ENCODE measurements around the gene AGPAT4.
A peak's percentile ranks its signal among the peaks of the same experiment; 100 is the strongest.

The AGPAT4 gene

GRCh38 chr6:161128680-161129196 lies 145.1 kb downstream of the AGPAT4 start:
- H4K8ac ChIP-seq (ENCODE audit: low read depth, low read length): no peak overlapping the region
- no CpG with 5 or more reads among the region's 12 CpGs for whole genome bisulfite sequencing (ENCODE audit: extremely low coverage, insufficient coverage, insufficient read length)

GRCh38 chr6:161128230-161128629 lies 145.6 kb downstream of the AGPAT4 start:
- Histone ChIP-seq H3K18ac (ENCODE audit: low read length) (no peak overlapping the region), H4K91ac (ENCODE audit: low read depth, low read length) (no peak overlapping the region)
- no CpG with 5 or more reads among the region's 2 CpGs for whole genome bisulfite sequencing (ENCODE audit: extremely low coverage, insufficient coverage, insufficient read length)

More at GRCh38 chr6:161128680-161129196, 145.1 kb downstream of the AGPAT4 start:
- Histone ChIP-seq H3K4me3 (ENCODE audit: low read depth, low read length) (no peak overlapping the region), H3K79me1 (ENCODE audit: low read length) (peaks cover 3% of the 10 kb centered on the region), H3K4me1 (ENCODE audit: control insufficient read depth in 1 of 2, insufficient read depth in 2 of 2, low read length in 2 of 2) (peaks cover 8 to 9% of the 10 kb centered on the region in 2 experiments), H3K36me3 (ENCODE audit: control insufficient read depth in 1 of 2, insufficient read depth in 2 of 2, low read length in 2 of 2) (peaks cover 12 to 17% of the 10 kb centered on the region in 2 experiments), H2AFZ (ENCODE audit: insufficient read depth, low read length, poor library complexity) (no peak overlapping the region), H3K79me2 (ENCODE audit: control insufficient read depth, insufficient read depth, low read length, poor library complexity) (no peaks in the 10 kb centered on the region), H2AK5ac (ENCODE audit: low read length) (no peak overlapping the region), H2BK5ac (ENCODE audit: low read depth, low read length, poor library complexity) (no peak overlapping the region), H3K18ac (ENCODE audit: low read length) (no peak overlapping the region), H3K4me2 (ENCODE audit: low read length) (no peak overlapping the region), H3K23ac (ENCODE audit: low read length) (no peak overlapping the region), H4K12ac (ENCODE audit: low read depth, low read length) (no peak overlapping the region), H3K14ac (ENCODE audit: low read length) (no peak overlapping the region), H2BK12ac (ENCODE audit: low read length) (no peak overlapping the region), H3K9ac (ENCODE audit: low read length) (no peak overlapping the region), H4K91ac (ENCODE audit: low read depth, low read length) (no peak overlapping the region), H3K27me3 (ENCODE audit: insufficient read depth, low read length) (no peaks in the 10 kb centered on the region), H3K27ac (ENCODE audit: low read depth, low read length) (no peak overlapping the region), H3K9me3 (ENCODE audit: insufficient read depth, low read depth, low read length) (peaks cover 7% of the 10 kb centered on the region), H3K4ac (ENCODE audit: low read depth, low read length) (no peak overlapping the region), H2BK120ac (ENCODE audit: insufficient read depth, low read length, poor library complexity) (no peak overlapping the region)
- peak in 1 of 2 donors; percentile 18 for DNase-seq

GRCh38 chr6:161127071-161127740 lies 146.7 kb downstream of the AGPAT4 start:
- H3K9me3 ChIP-seq (ENCODE audit: insufficient read depth, low read depth, low read length): peaks cover 7% of the 10 kb centered on the region
- no peak overlapping the region for H2BK12ac ChIP-seq (ENCODE audit: low read length)
- WGBS (ENCODE audit: extremely low coverage, insufficient coverage, insufficient read length): no CpG with 5 or more reads among the region's 7 CpGs
- no peak overlapping the region for H2AFZ ChIP-seq (ENCODE audit: insufficient read depth, low read length, poor library complexity)
- peaks cover 3% of the 10 kb centered on the region for H3K79me1 ChIP-seq (ENCODE audit: low read length)
- peak in 1 of 2 donors; percentile 50 for DNase-seq
- H3K9ac ChIP-seq (ENCODE audit: low read length): no peak overlapping the region
- H3K14ac ChIP-seq (ENCODE audit: low read length): no peak overlapping the region
- no peaks in the 10 kb centered on the region for H3K79me2 ChIP-seq (ENCODE audit: control insufficient read depth, insufficient read depth, low read length, poor library complexity)
- no peak overlapping the region for H4K12ac ChIP-seq (ENCODE audit: low read depth, low read length)
- H2AK5ac ChIP-seq (ENCODE audit: low read length): no peak overlapping the region
- H3K4ac ChIP-seq (ENCODE audit: low read depth, low read length): no peak overlapping the region
- peak overlapping the region; percentile 9 for H2BK120ac ChIP-seq (ENCODE audit: insufficient read depth, low read length, poor library complexity)
- peak overlapping the region; percentile 34 for H2BK5ac ChIP-seq (ENCODE audit: low read depth, low read length, poor library complexity)
- H3K27ac ChIP-seq (ENCODE audit: low read depth, low read length): peak overlapping the region; percentile 54
- H3K4me1 ChIP-seq (ENCODE audit: control insufficient read depth in 1 of 2, insufficient read depth in 2 of 2, low read length in 2 of 2): peaks cover 8 to 9% of the 10 kb centered on the region in 2 experiments
- H3K4me3 ChIP-seq (ENCODE audit: low read depth, low read length): no peak overlapping the region
- H3K27me3 ChIP-seq (ENCODE audit: insufficient read depth, low read length): no peaks in the 10 kb centered on the region
- H3K23ac ChIP-seq (ENCODE audit: low read length): no peak overlapping the region
- peaks cover 7 to 9% of the 10 kb centered on the region in 2 experiments for H3K36me3 ChIP-seq (ENCODE audit: control insufficient read depth in 1 of 2, insufficient read depth in 2 of 2, low read length in 2 of 2)
- no peak overlapping the region for H4K8ac ChIP-seq (ENCODE audit: low read depth, low read length)
- peak overlapping the region; percentile 50 for H4K91ac ChIP-seq (ENCODE audit: low read depth, low read length)
- H3K18ac ChIP-seq (ENCODE audit: low read length): peak overlapping the region; percentile 56
- H3K4me2 ChIP-seq (ENCODE audit: low read length): no peak overlapping the region

More at GRCh38 chr6:161128230-161128629, 145.6 kb downstream of the AGPAT4 start:
- H3K27me3 ChIP-seq (ENCODE audit: insufficient read depth, low read length): no peaks in the 10 kb centered on the region
- H4K12ac ChIP-seq (ENCODE audit: low read depth, low read length): no peak overlapping the region
- no peak overlapping the region for H3K4me2 ChIP-seq (ENCODE audit: low read length)
- H2BK5ac ChIP-seq (ENCODE audit: low read depth, low read length, poor library complexity): no peak overlapping the region
- no peak overlapping the region for H3K4ac ChIP-seq (ENCODE audit: low read depth, low read length)
- peaks cover 7% of the 10 kb centered on the region for H3K9me3 ChIP-seq (ENCODE audit: insufficient read depth, low read depth, low read length)
- H3K4me3 ChIP-seq (ENCODE audit: low read depth, low read length): no peak overlapping the region
- peaks cover 12 to 13% of the 10 kb centered on the region in 2 experiments for H3K36me3 ChIP-seq (ENCODE audit: control insufficient read depth in 1 of 2, insufficient read depth in 2 of 2, low read length in 2 of 2)
- no peak overlapping the region for H2AFZ ChIP-seq (ENCODE audit: insufficient read depth, low read length, poor library complexity)
- H4K8ac ChIP-seq (ENCODE audit: low read depth, low read length): no peak overlapping the region
- no peaks in the 10 kb centered on the region for H3K79me2 ChIP-seq (ENCODE audit: control insufficient read depth, insufficient read depth, low read length, poor library complexity)
- peaks cover 3% of the 10 kb centered on the region for H3K79me1 ChIP-seq (ENCODE audit: low read length)
- H3K14ac ChIP-seq (ENCODE audit: low read length): no peak overlapping the region
- H3K9ac ChIP-seq (ENCODE audit: low read length): no peak overlapping the region
- no peak overlapping the region for H2BK12ac ChIP-seq (ENCODE audit: low read length)
- no peak overlapping the region for H2BK120ac ChIP-seq (ENCODE audit: insufficient read depth, low read length, poor library complexity)
- DNase-seq: no peak
- H3K23ac ChIP-seq (ENCODE audit: low read length): no peak overlapping the region
- peaks cover 8 to 9% of the 10 kb centered on the region in 2 experiments for H3K4me1 ChIP-seq (ENCODE audit: control insufficient read depth in 1 of 2, insufficient read depth in 2 of 2, low read length in 2 of 2)
- no peak overlapping the region for H3K27ac ChIP-seq (ENCODE audit: low read depth, low read length)
- H2AK5ac ChIP-seq (ENCODE audit: low read length): no peak overlapping the region

- Histone ChIP-seq H3K79me2 (ENCODE audit: control insufficient read depth, insufficient read depth, low read length, poor library complexity) (no peaks in the 10 kb centered on the region), H3K4me1 (ENCODE audit: control insufficient read depth in 1 of 2, insufficient read depth in 2 of 2, low read length in 2 of 2) (peaks cover 8% of the 10 kb centered on the region in 2 experiments), H3K27me3 (ENCODE audit: insufficient read depth, low read length) (no peaks in the 10 kb centered on the region), H3K14ac (ENCODE audit: low read length) (no peak overlapping the region), H2BK12ac (ENCODE audit: low read length) (no peak overlapping the region), H3K27ac (ENCODE audit: low read depth, low read length) (no peak overlapping the region), H4K12ac (ENCODE audit: low read depth, low read length) (no peak overlapping the region), H2AFZ (ENCODE audit: insufficient read depth, low read length, poor library complexity) (no peak overlapping the region), H3K18ac (ENCODE audit: low read length) (no peak overlapping the region), H3K36me3 (ENCODE audit: control insufficient read depth in 1 of 2, insufficient read depth in 2 of 2, low read length in 2 of 2) (peaks cover 6 to 7% of the 10 kb centered on the region in 2 experiments), H3K4ac (ENCODE audit: low read depth, low read length) (no peak overlapping the region), H2BK120ac (ENCODE audit: insufficient read depth, low read length, poor library complexity) (no peak overlapping the region), H4K8ac (ENCODE audit: low read depth, low read length) (no peak overlapping the region), H3K9me3 (ENCODE audit: insufficient read depth, low read depth, low read length) (peaks cover 9% of the 10 kb centered on the region), H2BK5ac (ENCODE audit: low read depth, low read length, poor library complexity) (no peak overlapping the region), H3K79me1 (ENCODE audit: low read length) (peaks cover 3% of the 10 kb centered on the region), H2AK5ac (ENCODE audit: low read length) (no peak overlapping the region), H3K4me2 (ENCODE audit: low read length) (no peak overlapping the region), H3K9ac (ENCODE audit: low read length) (no peak overlapping the region), H3K23ac (ENCODE audit: low read length) (no peak overlapping the region), H3K4me3 (ENCODE audit: low read depth, low read length) (no peak overlapping the region), H4K91ac (ENCODE audit: low read depth, low read length) (no peak overlapping the region)
- no CpG with 5 or more reads among the region's 2 CpGs for WGBS (ENCODE audit: extremely low coverage, insufficient coverage, insufficient read length)
- no peak for DNase-seq
Measured at GRCh38 chr6:161125591-161125990, 148.3 kb downstream of the AGPAT4 start.

Data from trophoblast cell (in vitro differentiated cells and primary cell).